GM12873 (cell line): ENCODE measurements around the gene POLR1E.

Experiments
- CTCF ChIP-seq: IDR thresholded peaks from 2 replicates; pipeline ENCODE4 v1.5.1; 2012; ENCODE audit warnings: low read depth, mild to moderate bottlenecking, moderate library complexity, low read length, control low read depth; ENCODE audit not compliant: insufficient read depth; ENCODE audit errors: missing control alignments

POLR1E gene

DNA sequence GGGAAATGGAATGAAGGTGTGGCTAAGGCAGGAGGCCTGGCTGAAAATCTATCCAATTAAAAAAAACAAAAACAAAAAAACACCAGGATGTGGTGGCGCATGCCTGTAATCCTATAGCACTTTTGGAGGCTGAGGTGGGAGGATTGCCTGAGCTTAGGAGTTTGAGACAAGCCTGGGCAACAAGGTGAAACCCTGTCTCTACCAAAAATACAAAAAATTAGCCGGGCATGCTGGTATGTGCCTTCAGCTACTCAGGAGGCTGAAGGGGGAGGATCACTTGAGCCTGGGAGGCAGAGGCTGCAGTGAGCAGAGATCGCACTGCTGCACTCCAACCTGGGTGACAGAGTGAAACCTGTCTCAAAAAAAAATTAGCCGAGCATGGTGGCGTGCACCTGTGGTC is 42.2 kb upstream of the POLR1E start:
- no peak for TF ChIP-seq CTCF

DNA sequence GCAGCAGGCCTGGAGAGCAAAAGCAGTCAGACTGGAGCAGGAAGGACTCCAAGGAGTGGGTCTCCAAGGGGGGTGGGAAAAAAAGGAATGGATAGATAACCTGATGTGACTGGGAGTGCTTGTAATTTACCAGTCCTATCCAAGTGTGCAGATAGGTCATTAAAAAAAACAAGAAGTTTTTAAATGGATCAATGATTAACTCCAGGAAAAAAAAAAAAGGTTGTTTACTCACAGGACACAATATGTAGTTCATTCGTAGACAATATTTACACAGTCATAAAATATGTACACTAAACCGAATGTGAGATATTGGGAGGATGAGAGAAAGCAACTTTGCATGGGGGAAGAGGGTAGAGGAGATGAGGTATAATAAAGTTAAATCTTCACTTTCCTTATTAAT is 40.9 kb upstream of the POLR1E start:
- no peak for TF ChIP-seq CTCF

- TF ChIP-seq CTCF = no peak
These were observed 39.9 kb upstream of the POLR1E start for GRCh38 chr9:37445832-37446231.

- no peak for TF ChIP-seq CTCF
These were observed 39.3 kb upstream of the POLR1E start for GRCh38 chr9:37446401-37446800.

DNA sequence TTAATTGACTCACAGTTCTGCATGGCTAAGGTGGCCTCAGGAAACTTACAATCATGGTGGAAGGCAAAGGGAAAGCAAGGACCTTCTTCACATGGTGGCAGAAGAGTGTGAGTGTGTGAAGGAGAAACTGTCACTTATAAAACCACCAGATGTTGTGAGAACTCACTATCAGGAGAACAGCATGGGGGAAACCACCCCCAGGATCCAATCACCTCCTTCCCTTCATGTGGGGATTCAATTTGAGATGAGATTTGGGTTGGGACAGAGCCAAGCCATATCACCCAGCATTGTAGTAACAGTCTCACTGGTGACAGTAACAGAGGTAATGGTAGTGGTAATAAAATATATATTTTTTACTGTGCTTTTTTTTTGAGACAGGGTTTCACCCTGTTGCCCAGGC is 38.6 kb upstream of the POLR1E start:
- no peak for TF ChIP-seq CTCF

- no peak for TF ChIP-seq CTCF
These were observed 35.7 kb upstream of the POLR1E start for GRCh38 chr9:37449862-37450632.

GRCh38 chr9:37451628-37452027 is 34.1 kb upstream of the POLR1E start:
- no peak for TF ChIP-seq CTCF
